ENCODE results near the gene PRR19.

DNA sequence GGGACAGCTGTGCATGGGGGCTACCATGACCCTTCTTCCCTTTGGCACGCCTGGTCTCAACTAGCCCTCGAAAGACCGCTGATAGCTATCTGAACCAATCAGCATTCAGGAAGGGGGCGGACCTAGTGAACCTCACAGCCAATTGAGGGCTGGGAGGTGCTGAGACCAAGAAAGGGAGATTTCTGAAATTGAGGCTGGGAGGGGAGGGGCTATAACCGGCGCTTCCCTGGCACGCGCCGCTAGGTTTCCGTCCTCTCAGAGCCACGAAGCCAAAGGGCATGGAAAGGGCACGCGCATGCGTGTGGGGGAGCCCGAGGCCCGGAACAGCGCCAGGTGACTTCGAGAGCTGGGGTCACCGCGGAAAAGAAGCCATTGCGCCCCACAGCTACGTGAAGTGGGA, 4.7 kb downstream of the PRR19 start:
- TF ChIP-seq CTCF (IDR thresholded peaks at IDR 0.05) (no peak), POLR2A (IDR thresholded peaks at IDR 0.05) (no peak)
